ENCODE data around the gene PRM1.

The PRM1 gene

GRCh38 chr16:11251525-11252481 is 29.3 kb downstream of the PRM1 start:
- DNase-seq = no peak

GRCh38 chr16:11250786-11251524 is 30.2 kb downstream of the PRM1 start:
- no peak for DNase-seq

- DNase-seq = no peak
These were observed 30.9 kb downstream of the PRM1 start for GRCh38 chr16:11250091-11250785.

GRCh38 chr16:11249233-11250061 is 31.7 kb downstream of the PRM1 start:
- DNase-seq = no peak

- no peak for DNase-seq
These were observed 33.0 kb downstream of the PRM1 start for GRCh38 chr16:11248133-11248532.

GRCh38 chr16:11245988-11246387 is 35.1 kb downstream of the PRM1 start:
- DNase-seq = no peak

GRCh38 chr16:11245222-11245737 is 35.9 kb downstream of the PRM1 start:
- no peak for DNase-seq

GRCh38 chr16:11242658-11243057 is 38.5 kb downstream of the PRM1 start:
- no peak for DNase-seq

- DNase-seq = no peak
These were observed 39.5 kb downstream of the PRM1 start for GRCh38 chr16:11241480-11242204.

GRCh38 chr16:11240636-11241473 is 40.3 kb downstream of the PRM1 start:
- DNase-seq = no peak

GRCh38 chr16:11239644-11240632 is 41.2 kb downstream of the PRM1 start:
- DNase-seq = no peak

GRCh38 chr16:11238272-11239202 is 42.6 kb downstream of the PRM1 start:
- no peak for DNase-seq

- DNase-seq = no peak
These were observed 44.5 kb downstream of the PRM1 start for GRCh38 chr16:11236461-11237254.

GRCh38 chr16:11235703-11235991 is 45.5 kb downstream of the PRM1 start:
- no peak for DNase-seq

- DNase-seq = no peak
These were observed 46.0 kb downstream of the PRM1 start for GRCh38 chr16:11234884-11235702.

GRCh38 chr16:11233727-11234376 is 47.3 kb downstream of the PRM1 start:
- DNase-seq = no peak

Measured in NCI-H1105 treated with DMSO at 0.1 percent for 48 hours (cell line).